ENCODE measurements around the gene DNAJC5.

DNAJC5 gene

DNA sequence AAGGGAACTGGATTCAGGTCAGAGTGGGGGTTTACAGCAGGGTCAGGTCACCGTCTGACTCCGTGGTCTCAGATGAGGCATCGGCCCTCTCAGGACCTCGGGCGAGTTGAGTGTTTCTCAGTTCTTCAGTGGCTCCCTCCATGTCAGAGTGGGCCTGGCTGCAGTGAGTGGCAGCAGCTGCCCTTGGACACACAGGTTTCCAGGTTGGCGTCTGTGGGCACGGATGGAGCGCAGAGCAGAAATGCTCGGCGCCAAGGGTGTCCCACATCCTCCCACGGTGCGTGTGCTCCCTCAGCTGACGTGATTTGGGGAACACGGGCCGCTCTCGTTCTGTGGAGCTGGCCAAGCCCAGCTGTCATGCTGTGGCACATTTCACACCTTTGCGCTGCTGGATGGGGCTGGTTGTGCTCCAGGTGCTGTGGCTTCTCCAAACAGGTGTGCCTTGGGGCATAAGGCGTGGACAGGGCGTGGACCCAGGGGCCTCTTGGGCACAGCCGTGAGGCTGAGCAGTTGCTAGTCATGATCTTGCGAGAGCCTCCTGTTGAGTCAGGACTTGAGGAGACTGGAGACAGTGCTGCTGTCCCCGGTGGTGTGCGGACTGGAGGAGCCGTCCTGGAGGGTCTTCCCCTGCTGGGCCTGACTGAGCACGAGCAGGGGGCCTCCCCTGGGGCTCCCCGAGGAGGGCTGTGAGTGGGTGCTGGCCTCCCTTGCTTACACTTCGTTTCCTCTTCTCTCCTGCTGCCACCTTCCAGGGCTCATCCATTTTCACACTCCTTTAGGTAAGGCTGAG is 9.5 kb upstream of the DNAJC5 start:
- DNase-seq, result no peak

DNA sequence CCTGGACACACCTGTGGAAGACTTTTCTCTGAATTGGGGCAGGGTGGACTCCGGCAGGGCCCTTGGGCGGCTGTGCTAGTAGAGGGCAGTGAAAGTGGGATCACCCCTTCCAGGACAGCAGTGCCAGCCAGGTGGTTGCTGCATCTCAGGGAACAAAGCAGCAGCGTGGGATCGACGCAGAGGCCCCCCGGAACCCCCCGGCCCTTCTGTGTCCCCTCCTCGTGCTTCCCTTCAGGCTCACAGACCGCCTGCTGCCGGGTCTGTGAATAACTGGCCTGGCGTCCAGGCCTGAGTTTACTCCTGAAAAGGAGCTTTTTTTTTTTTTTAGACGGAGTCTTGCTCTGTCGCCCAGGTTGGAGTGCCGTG is 8.9 kb upstream of the DNAJC5 start:
- DNase-seq, result no peak

DNA sequence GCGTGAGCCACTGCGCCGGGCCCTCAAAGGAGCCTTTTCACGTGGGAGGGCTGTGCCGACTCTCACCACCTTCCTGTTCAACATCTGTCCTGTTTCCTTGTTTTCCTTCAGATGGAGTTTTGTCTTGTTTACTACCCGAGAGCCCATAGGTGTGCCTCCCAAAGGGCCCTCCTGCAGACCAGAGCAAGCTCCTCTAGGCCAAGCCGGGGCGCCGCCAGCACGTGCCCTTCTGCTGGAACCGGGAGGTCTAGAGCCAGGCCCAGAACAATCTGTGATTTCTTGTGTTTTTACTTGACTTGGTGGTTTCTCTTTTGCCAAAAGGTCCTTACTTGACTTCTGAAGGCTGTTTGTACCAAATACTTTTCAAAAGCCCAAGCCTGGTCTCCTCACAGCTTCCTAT is 8.0 kb upstream of the DNAJC5 start:
- no peak for DNase-seq

DNA sequence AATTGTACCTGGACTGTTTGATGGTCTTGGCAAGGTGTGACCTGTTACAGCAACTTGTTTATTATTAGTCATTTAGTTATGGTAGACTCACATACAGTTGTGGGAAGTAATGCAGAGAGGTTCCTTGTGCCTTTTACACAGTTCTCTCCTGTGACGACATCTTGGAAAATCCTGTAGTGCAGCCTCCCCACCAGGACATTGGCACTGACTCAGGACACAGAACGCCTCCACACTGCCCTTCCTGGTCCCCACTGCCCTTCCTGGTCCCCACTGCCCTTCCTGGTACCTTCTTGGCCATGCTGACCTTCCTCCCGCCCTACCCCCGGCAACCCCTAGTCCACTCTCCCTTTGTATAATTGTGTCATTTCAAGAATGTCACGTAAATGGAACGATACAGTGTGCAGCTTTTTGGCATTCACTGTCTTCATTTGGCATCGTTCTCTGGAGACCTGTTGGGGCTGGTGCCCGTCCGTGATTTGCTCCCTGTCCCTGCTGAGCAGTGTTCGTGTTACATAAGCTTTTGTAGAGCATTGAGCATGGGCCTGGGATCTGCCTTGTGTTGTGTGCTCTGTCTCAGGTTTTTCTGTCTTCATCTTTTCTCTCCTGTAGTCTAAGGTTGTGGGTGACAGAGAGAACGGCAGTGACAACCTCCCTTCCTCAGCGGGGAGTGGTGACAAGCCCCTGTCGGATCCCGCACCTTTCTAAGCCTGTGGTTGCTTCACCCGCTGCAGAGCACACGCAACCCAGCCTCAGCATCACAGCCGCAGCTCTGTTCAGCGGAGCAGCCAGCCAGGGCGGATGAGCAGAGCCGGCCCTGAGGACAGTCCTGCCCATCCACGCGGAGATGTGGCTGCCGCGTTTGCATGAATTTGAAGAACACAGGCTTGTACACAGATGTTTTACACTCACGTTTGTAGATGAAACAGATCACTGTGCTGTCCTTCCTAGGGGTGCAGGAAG is 5.4 kb upstream of the DNAJC5 start:
- DNase-seq, result no peak

DNA sequence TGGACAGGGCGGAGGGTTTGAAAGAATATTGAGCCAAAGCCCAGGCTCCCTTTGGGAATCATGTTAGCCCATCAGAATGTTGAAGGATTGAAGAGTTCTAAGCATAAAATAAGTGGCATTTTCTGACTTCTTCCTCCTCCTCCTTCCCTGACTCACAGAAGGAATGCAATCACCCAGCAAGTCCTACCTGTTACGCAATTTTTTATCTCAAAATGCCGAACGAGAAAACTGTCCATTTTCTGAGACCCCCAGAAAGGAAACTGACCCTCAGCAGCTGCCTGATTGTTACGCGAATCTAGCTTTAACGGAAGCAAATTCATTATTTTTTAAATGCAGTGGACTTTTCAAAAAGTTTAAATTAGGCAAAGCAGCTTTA is 4.7 kb upstream of the DNAJC5 start:
- DNase-seq, result no peak

DNA sequence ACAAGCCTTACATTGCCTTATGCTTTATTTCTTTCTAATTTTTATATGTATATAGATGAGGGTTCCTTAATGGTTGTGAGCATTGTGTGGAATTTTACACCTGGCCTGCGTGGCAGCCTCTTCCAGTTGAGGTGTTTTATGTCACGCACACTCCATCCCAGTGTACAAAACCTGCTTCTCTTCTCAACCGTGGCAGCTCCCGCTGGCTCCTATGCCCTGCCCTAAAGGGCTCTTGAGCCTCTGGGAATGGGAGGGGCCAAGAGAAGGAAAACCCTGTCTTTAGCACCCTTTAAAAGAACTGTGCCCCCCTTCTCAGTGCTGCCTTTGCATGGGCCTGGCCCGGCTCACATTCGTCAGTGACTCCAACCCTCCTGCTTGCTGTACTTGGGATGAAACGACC is 4.3 kb upstream of the DNAJC5 start:
- no peak for DNase-seq

DNA sequence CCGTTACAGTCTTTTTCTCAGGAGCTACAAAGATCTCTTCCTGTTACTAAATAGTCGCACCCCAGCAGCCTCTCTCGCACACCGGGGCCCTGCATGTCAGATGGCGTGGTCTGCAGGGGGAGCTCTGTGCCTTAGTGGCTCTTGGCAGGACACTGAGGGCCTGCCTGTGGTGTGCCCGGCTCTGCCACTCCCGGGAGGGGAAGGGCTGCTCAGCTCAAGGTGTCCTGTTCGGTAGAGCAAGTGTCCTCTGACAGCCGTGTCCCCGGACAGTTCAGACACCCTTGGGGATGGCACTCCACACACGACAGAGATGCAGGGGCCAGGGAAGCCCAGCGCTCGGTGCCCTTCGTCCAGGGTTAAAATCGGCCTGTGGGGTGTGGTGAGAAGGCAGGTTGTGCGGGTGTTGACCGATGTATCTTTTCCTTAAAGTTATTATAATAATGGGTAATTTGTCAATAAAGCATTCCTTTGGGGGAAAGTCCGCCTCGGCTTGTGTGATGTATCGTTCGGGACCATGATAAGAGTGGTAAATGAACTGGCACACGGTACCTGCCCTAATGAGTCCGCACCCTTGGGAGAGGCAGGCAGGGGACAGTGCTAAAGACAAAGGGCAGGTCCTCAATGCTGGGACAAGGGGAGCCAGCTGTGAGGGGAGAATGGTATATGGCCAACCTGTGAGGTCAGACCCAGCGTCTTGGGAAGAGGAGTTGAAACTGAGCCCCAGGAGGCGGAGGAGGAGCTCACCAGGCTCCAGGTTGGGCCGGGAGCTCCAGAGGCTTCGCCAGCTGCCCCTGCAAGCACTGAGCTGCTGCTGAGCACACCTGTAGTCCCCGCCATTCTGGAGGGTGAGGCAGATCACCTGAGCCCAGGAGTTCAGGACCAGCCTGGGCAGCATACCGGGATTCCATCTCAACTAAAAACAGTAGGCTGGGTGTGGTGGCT is 3.6 kb upstream of the DNAJC5 start:
- DNase-seq, result no peak

DNA sequence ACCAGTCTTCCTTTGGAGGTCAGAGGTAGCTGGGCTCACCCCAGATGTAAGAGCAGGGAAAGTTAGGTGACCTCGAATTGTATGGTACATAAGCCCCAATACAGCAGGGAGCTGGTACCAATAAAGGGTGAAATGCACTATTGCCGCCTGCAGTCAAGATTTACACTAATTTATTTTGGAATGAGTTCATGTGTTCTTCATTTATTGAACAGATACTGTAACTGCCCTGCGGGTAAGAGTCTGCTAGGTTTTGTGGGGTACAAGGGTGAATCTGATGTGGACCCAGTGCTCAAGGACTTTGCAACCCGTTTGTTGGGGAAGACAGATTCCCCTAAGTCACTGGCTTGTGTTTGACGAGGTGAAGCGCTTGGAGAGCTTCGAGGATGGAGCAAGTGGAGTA is 2.5 kb upstream of the DNAJC5 start:
- DNase-seq, result no peak

DNA sequence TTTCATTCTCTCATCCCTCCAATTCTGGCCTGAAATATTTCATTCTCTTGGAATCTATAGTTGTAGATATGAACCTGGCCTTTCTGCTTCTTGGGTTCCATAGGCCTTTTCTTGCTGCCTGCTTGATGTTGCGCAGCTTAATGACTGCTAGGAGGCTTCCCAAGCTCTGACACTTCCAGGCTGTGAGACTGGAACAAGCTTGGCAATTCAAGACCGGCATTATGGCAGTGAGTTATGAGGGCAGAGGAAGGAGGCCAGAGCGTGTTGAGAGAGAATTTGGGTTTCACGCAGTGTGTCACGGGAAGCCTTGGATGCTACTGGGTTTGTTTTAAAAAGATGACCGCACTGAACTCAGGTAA is 948 bp upstream of the DNAJC5 start:
- no peak for DNase-seq

DNA sequence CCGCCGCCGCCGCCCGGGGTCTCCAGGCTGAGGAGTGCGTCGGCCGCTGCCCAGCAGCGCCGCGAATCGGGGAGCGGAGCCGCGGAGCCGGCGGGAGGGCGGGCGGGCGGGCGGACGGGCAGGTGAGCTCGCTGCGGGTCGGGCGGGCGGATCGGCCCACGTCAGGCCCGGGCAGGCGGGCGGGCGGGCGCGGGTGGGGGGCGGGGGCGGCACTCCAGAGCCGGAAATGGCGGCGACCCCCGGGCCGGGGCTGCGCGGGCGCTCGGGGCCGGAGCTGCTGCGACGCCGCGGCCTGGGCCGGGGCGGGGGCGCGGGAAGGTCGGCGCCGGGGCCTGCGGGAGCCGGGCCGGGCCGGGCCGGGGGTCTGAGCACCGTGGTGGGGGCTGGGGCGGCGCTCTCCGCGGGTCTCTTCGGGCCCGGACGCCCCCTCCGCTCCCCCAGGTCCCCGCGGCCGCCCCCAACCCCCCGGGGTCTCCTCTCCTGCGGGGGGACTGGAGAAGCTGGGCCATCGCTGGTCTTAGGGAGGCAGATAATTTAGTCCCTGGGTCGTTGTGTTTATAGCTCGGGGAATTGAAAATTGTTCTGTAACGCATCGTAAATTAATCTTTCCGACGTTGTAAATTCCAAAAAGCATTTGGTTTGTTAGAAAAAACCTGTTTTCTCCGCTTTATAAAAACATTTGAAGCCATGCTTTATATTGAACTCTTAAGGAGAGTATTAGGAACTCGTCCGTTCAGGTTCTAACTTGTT is 451 bp downstream of the DNAJC5 start:
- DNase-seq, result no peak

DNA sequence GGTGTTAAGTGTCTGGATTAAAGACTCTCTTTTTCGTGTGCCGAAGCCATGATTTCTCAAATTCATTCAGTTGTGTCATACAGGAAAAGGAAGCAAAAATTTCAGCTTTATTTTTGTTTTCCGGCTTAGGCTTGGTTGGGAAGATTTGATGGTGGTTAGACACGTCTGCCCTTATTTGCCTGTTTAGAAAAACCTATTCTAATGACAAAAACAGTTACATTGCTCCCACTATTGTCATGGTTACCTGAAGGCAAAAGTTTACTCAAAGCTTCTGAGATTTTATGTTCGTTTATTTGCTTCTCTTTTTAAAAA is 982 bp downstream of the DNAJC5 start:
- peak; percentile 31 for DNase-seq

DNA sequence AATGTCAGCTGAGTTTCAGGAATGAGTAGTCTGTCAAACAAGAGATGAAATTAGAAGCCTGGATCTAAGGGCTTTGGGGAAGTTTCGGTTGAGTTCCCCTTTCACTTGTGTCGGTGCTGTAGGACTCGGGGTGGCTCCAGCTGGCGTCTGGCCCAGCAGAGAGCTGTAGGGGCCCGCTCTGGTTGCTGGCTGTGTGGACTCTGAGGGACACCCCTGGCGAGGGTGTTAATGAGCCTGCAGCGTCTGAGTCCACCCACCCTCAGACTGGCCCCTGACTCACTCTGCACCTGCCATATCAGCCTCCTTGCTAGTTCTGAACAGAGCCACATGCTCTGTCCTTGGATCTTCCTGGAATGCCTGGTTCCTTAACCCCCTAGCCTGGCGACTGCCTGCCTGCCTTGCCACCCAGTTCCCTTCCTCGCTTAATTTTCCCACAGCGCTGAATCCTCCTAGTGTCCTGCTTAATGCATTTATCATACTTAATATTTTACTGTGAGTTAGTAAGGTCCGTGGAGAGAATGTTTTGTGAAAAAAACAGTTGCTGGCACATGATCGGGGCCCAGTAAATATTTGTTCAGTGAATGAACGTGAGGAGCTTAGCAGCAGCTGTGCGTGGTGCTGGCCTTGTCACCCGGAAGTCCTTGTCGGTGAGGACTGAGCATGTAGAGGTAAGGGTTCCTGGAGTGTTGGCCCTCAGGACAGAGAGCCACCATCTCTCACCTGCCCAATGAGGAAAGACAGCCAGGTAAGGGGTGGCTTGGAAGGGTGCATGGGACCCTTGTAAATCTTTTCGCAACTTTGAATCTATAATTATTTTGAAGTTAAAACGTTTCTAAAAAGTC is 1.6 kb downstream of the DNAJC5 start:
- peak; percentile 35 for DNase-seq

DNA sequence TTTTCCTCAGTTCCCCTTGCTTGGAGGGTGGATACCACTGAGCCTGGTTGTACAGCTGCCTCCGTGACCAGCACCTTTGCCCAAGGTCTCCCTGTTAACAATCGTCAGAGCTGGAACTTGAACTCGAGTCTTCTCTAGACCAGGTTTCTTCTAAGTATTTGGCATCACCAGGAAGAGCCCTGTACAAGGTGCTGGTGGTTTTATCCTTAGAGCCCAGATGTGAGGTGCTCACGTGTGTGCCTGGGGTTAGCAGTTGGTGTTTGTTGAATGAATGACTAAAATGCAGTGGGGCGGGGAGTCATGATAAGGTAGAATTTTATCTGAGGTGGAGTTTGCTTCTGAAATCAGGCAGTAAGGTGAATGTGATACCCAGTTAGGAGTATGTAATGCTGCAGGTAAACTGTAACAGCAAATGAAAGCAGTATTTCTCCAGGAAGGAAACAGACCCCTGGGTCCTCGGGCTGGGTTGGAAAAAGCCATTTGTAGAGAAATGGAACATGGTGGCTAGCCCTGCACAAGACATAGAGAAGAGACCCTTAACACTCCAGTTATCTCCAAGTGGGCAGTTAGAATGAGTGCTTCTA is 3.1 kb downstream of the DNAJC5 start:
- DNase-seq, result no peak

DNA sequence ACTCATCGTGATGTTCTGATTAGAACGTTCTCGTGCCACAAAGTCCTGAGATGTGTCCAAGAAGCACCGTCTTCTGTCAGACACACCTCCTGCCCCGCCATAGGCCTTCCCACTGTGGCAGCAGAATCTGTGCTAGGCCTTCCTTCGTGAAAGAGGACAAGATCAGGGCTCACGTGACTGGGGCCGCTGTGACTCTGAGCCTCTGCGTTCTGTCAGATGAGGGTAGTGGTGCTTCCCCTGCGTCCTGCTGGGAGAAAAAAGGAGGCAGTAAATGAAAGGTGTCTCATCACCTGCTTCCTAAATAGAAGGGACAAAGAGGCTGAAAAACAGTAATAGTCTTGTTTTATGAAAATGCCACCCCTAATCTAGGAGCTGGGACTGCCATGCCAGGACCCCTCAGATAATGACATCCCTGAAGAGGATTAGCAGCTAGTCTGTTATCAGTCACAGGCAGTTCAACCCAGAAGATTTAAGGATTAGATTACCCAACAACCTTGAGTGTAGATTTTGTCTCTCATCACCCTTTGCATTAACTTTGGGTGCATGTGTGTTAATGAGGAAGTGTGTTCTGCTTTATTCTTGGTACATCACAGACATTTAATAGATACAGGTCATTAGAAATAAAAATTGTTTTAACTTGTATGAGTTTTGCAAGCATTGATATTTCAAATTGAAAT is 4.1 kb downstream of the DNAJC5 start:
- DNase-seq, result no peak

DNA sequence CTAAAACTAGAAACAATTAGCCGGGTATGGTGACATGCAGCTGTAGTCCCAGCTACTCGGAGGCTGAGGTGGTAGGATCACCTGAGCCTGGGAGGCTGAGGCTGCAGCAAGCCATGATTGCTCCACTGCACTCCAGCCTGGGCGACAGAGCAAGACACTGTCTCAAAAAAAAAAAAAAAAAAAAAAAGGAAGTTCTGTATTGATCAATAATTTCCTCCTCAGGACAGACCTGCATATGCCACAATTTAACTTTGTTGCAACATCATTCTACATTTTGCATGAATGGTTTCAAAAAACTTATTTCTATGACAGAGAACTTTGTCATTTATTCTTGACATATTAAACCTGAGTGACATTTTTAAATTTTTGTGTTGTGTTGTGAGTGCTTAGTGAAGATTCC is 5.5 kb downstream of the DNAJC5 start:
- DNase-seq, result no peak

DNA sequence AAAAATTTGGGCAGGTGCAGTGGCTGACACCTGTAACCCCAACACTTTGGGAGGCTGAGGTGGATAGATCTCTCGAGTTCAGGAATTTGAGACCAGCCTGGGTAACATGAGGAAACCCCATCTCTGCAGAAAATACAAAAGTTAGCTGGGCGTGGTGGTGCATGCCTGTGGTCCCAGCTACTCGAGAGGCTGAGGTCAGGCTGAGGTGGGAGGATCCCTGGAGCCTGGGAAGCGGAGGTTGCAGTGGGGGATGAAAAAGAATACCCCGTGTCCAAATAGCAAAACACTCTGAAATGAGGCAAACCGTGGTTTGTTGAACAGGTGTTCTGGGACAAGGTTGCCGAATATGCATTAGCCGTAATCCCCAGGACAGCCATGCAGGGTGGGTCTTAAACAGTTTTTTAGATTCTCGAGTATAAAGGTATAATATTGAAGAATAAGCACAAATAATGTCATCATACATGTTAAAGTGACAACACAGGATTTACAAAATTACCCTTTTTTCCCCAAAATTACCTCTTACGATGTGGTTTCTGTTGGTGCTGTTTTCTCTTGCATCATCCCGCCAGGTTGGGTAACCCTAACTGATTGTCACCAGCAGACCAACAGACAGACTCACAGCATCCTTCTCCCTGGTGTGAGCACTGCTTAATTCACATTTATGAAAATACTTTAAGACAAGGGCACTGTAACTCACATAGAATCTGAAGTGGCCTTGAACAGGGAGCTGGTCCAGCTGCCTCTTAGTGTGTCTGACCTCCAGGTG is 9.1 kb downstream of the DNAJC5 start:
- DNase-seq, result no peak

DNA sequence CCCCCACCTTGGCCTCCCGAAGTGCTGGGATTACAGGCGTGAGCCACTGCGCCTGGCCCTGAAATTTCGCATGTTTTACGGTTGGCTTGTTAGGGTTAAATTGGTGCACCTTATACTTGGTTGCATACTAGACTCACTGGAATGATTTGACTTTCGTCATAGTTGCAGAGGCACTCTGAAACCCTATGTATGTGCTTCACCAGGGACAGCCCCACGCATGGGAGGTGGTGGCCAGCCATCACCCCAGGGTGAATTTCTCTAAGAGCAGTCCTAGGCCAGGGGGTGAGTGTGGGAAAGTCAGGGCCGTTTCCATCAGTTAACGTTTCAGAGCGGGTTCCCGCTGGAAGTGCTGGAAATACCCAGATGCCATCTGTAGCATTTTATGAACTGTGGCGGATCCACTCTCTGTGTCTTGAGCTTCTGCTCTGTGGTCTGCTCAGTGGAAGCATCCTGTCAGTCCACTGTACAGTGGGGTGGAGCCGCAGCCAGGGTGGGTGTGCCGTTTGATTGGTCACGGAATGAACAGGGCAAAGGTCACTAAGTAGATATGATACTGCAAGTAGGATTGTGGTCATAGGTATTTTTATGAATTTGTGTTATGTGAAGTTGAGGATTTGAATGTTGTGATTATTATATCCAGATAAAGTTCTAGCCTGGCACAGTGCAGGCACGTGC is 13.2 kb downstream of the DNAJC5 start:
- DNase-seq, result no peak

DNA sequence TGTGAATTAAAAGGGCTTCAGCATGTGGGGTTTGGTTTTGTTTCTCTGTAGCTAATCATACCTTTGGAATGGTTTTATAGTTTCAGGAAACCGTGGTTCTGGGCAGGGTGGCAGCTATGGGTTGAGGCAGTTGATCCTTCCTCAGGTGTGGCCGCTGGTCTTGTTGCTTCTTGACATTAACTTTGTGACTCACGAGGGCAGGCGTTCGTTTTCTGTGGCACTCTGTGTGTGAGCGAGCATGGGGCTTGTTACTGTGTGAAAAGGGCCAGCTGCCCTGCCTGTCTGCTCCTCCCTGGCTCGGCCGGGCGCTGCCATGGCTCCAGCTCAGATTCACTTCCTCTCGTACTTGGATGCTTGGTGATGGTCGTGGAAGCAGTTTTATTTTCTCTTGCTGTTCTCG is 16.2 kb downstream of the DNAJC5 start:
- DNase-seq, result no peak

DNA sequence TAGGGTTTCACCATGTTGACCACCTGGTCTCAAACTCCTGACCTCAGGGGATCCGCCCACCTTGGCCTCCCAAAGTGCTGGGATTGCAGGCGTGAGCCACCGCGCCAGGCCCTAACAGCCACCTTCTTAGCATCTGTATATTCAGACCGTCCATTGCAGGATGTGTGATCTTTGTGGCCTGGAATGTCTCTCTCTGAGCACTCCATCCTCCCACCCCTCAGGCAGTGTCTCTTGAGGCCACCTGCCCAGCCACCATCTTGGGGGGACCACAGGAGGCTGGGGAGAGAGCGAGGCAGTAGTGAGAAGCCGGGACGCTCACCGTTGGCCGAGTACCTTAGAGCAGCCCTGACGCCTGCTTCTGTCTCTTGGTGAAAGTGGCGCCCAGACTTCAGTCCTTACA is 18.8 kb downstream of the DNAJC5 start:
- DNase-seq, result no peak
